ENCODE results near the gene PCDHB3. TPM values are rescaled to one million over a fixed set of nuclear protein-coding genes. Genes with fewer than 3 reads are reported as not detected.

The PCDHB3 gene
- total and polyA plus RNA-seq, 2 donors (not counting 3 experiments of a cell fraction or from before 2014, with no cell fraction given): 0.22 TPM; not detected in 1

DNA sequence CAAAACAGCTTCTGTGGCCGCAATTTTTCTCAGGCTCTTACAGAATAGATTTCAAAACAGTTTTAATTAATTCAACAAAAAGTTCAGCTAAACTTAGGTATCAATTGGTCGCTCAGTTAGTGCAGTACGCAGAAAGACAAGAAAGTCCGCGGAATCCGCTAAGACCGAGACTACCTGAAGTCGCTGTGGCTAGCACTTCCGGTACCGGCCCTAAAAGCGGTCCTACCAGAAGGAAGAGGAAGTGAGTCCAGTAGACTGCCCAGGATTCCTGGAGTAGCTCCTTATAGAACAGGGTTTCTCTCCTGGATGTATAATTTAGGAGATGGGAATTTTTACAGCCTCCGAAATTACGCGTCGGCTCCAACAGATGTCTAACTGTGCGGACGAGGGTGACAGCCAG, 22.4 kb upstream of the PCDHB3 start:
- DNase-seq (ENCODE audit: low read depth, low spot score): no peak
- no peaks in the 10 kb centered on the region for H3K4me1 ChIP-seq (ENCODE audit: control insufficient read depth, extremely low read depth, insufficient read depth, low read length)
- no peaks in the 10 kb centered on the region for H3K79me2 ChIP-seq (ENCODE audit: control insufficient read depth, insufficient read depth, low read length)
- no peaks in the 10 kb centered on the region for H3K27me3 ChIP-seq (ENCODE audit: control insufficient read depth in 2 of 2, insufficient read depth in 2 of 2, low read length in 2 of 2)
- no peak overlapping the region for H3K27ac ChIP-seq (ENCODE audit: insufficient read depth, low read depth, low read length)
- no peak for FAIRE-seq
- ChIA-PET CTCF (no interaction called here), POLR2A (no interaction called here)
- H3K4me3 ChIP-seq (replicated peaks in 1 of 3; ENCODE audit: insufficient read depth in 1 of 3, low read depth in 1 of 3, low read length in 3 of 3): no peak overlapping the region
- H3K36me3 ChIP-seq (ENCODE audit: control insufficient read depth in 2 of 2, extremely low read depth in 1 of 2, insufficient read depth in 2 of 2, low read length in 2 of 2): no peaks in the 10 kb centered on the region
- BruUV-seq (replicated peaks): no TSS peak
- TF ChIP-seq FOS (IDR thresholded peaks at IDR 0.05; ENCODE audit: borderline replicate concordance, insufficient read depth, low read length) (no peak), EZH2 (IDR thresholded peaks at IDR 0.05; ENCODE audit: borderline replicate concordance, low read depth, low read length, severe bottlenecking) (no peak), JUN (IDR thresholded peaks at IDR 0.05; ENCODE audit: borderline replicate concordance, insufficient read depth, insufficient read length, low read depth) (no peak), MYC (IDR thresholded peaks at IDR 0.05; ENCODE audit: low read depth, low read length) (no peak), GATA2 (IDR thresholded peaks at IDR 0.05; ENCODE audit: insufficient read depth, insufficient read length, low read depth, low read length) (no peak), POLR2A (IDR thresholded peaks at IDR 0.05; ENCODE audit: low read depth, low read length) (no peak), POLR2AphosphoS5 (IDR thresholded peaks at IDR 0.05; ENCODE audit: insufficient read depth, low read depth, low read length) (no peak)
- TF ChIP-seq, protein P1, sequence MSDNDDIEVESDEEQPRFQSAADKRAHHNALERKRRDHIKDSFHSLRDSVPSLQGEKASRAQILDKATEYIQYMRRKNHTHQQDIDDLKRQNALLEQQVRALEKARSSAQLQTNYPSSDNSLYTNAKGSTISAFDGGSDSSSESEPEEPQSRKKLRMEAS (IDR thresholded peaks at IDR 0.05; ENCODE audit: insufficient read depth, insufficient read length): no peak
- TF ChIP-seq, protein P2, sequence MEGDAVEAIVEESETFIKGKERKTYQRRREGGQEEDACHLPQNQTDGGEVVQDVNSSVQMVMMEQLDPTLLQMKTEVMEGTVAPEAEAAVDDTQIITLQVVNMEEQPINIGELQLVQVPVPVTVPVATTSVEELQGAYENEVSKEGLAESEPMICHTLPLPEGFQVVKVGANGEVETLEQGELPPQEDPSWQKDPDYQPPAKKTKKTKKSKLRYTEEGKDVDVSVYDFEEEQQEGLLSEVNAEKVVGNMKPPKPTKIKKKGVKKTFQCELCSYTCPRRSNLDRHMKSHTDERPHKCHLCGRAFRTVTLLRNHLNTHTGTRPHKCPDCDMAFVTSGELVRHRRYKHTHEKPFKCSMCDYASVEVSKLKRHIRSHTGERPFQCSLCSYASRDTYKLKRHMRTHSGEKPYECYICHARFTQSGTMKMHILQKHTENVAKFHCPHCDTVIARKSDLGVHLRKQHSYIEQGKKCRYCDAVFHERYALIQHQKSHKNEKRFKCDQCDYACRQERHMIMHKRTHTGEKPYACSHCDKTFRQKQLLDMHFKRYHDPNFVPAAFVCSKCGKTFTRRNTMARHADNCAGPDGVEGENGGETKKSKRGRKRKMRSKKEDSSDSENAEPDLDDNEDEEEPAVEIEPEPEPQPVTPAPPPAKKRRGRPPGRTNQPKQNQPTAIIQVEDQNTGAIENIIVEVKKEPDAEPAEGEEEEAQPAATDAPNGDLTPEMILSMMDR (IDR thresholded peaks at IDR 0.05; ENCODE audit: extremely low read depth in 1 of 2, insufficient read depth in 1 of 2, low read depth in 1 of 2, low read length in 2 of 2): no peak
- no peak overlapping the region for H3K4me2 ChIP-seq (ENCODE audit: insufficient read depth, low read length)
- no peaks in the 10 kb centered on the region for H3K9me1 ChIP-seq (replicated peaks; ENCODE audit: control insufficient read depth, extremely low read depth, insufficient read depth, low read length)
- no peak overlapping the region for H2AFZ ChIP-seq (ENCODE audit: low read depth, low read length)
- no peaks in the 10 kb centered on the region for H4K20me1 ChIP-seq (replicated peaks; ENCODE audit: control insufficient read depth, extremely low read depth, insufficient read depth, low read length)
- H3K9ac ChIP-seq (replicated peaks; ENCODE audit: extremely low read depth, insufficient read depth, low read length): no peak overlapping the region
- dilution Hi-C loops (cut with MboI; ENCODE audit: extremely low pct_ligation_motif_present, low sequenced_read_pairs) (no loop called here), intact Hi-C loops (cut with micrococcal nuclease) (no loop called here)
- H3K9me3 ChIP-seq (replicated peaks; ENCODE audit: control insufficient read depth, insufficient read depth, low read length): no peaks in the 10 kb centered on the region

All from endothelial cell of umbilical vein (primary cell).